Transverse colon (tissue), 4 donors: ENCODE results near the gene CPD. TPM values are rescaled to one million over a fixed set of nuclear protein-coding genes. Genes with fewer than 3 reads are reported as not detected.
"Not testable (repeated sequence)": the region's sequence is repeated elsewhere in the genome, so short reads cannot be mapped to it uniquely, and the experiment has no call there.

Experiments used
- DNase-seq: peaks from one replicate; pipeline ENCODE4 v3.0.0-alpha.2; 2019
- H3K27ac ChIP-seq, 4 donors: fragments of 200-600 bp; sonication (generic); 2 replicates each; pipeline ENCODE4 v1.5.1; 2016 to 2018; ENCODE audit warnings: inconsistent platforms in 4 of 4
- H3K27me3 ChIP-seq: fragments of 200-600 bp; sonication (generic); 2 replicates; pipeline ENCODE4 v1.5.1; 2017; ENCODE audit warnings: inconsistent platforms
- H3K36me3 ChIP-seq, 4 donors: fragments of 200-600 bp; sonication (generic); 2 replicates each; pipeline ENCODE4 v1.5.1; 2017 to 2019; ENCODE audit warnings: inconsistent platforms in 4 of 4
- H3K4me1 ChIP-seq, 4 donors: fragments of 200-600 bp; sonication (generic); 2 replicates each; pipeline ENCODE4 v1.5.1; 2017 to 2020; ENCODE audit warnings: inconsistent platforms in 4 of 4
- H3K4me3 ChIP-seq, 4 donors: fragments of 200-600 bp; sonication (generic); 1 replicate in 1 of 4; 2 replicates in 3 of 4; pipeline versions ENCODE4 v1.5.1 to v1.6.1; 2017 to 2019; ENCODE audit warnings: inconsistent platforms in 4 of 4
- H3K9me3 ChIP-seq, 2 donors: fragments of 200-600 bp; sonication (generic); 2 replicates each; pipeline ENCODE4 v1.5.1; 2017 to 2019; ENCODE audit warnings: inconsistent platforms in 2 of 2
- EP300 ChIP-seq: sonication (generic); formaldehyde crosslinking; IDR thresholded peaks from one replicate; pipeline ENCODE4 v1.6.1; 2017; ENCODE audit warnings: antibody characterized with exemption, low read depth
- POLR2A ChIP-seq: fragments of 450-650 bp; IDR thresholded peaks from one replicate; pipeline ENCODE4 v1.6.1; 2016; ENCODE audit warnings: antibody characterized with exemption, mild to moderate bottlenecking, moderate library complexity
- POLR2AphosphoS5 ChIP-seq, 3 donors: sonication (generic); formaldehyde crosslinking; IDR thresholded peaks; one replicate each; pipeline ENCODE4 v1.6.1; 2016; ENCODE audit warnings: antibody characterized with exemption in 3 of 3
- WGBS, 2 donors: methylation state at CpG; one replicate each; pipeline ENCODE4 v1.1.5; 2018; ENCODE audit warnings: low coverage in 1 of 2; 5-methylcytosine and 5-hydroxymethylcytosine counted together
- in situ Hi-C, 4 donors: fragments of 200-750 bp; cut with MboI; loops; one replicate each; pipeline versions ENCODE4 v1.15.0 to v1.15.1; 2017; ENCODE audit warnings: low sequenced_read_pairs in 3 of 4, low pct_ligation_motif_present in 1 of 4, low pct_unique_long_range_greater_than_20kb in 1 of 4
- intact Hi-C: fragments of 100-400 bp; cut with DNase I; formaldehyde crosslinking; loops from one replicate; pipeline ENCODE4 v1.15.1; 2023; ENCODE audit warnings: low total_unique reads
- total RNA-seq, 4 donors: library from RNA; depleted of rRNA; stranded (reverse); fragments of >200 nt; gene quantifications; one replicate each; pipeline ENCODE4 v1.1.0, GENCODE V29; 2016
- TF ChIP-seq, protein P1 (sequence below), 5 experiments: fragments of 200-600 bp in 3 of 5; fragments of 450-650 bp in 2 of 5; sonication (generic) in 3 of 5; IDR thresholded peaks; 1 replicate in 2 of 5; 2 replicates in 3 of 5; pipeline ENCODE4 v1.5.1; 2016 to 2017; ENCODE audit warnings: antibody characterized with exemption in 5 of 5, inconsistent platforms in 3 of 5, mild to moderate bottlenecking in 2 of 5, moderate library complexity in 1 of 5

Gene CPD
- total RNA-seq, 4 donors from 2014 or later, result 92.0 to 488 (median 105) TPM

GRCh38 chr17:30450125-30451027, 71.6 kb downstream of the CPD start:
- H3K27ac ChIP-seq, result no peak overlapping the region
- H3K27me3 ChIP-seq, result no peaks in the 10 kb centered on the region
- H3K4me1 ChIP-seq, result no peaks in the 10 kb centered on the region
- TF ChIP-seq POLR2A (no peak), POLR2AphosphoS5 (IDR thresholded peaks at IDR 0.05) (no peak), EP300 (no peak)
- TF ChIP-seq, protein P1, sequence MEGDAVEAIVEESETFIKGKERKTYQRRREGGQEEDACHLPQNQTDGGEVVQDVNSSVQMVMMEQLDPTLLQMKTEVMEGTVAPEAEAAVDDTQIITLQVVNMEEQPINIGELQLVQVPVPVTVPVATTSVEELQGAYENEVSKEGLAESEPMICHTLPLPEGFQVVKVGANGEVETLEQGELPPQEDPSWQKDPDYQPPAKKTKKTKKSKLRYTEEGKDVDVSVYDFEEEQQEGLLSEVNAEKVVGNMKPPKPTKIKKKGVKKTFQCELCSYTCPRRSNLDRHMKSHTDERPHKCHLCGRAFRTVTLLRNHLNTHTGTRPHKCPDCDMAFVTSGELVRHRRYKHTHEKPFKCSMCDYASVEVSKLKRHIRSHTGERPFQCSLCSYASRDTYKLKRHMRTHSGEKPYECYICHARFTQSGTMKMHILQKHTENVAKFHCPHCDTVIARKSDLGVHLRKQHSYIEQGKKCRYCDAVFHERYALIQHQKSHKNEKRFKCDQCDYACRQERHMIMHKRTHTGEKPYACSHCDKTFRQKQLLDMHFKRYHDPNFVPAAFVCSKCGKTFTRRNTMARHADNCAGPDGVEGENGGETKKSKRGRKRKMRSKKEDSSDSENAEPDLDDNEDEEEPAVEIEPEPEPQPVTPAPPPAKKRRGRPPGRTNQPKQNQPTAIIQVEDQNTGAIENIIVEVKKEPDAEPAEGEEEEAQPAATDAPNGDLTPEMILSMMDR (IDR thresholded peaks at IDR 0.05), result no peak
- peaks cover 0 to 28% (median 11%) of the 10 kb centered on the region in 4 donors for H3K36me3 ChIP-seq
- H3K4me3 ChIP-seq, result no peak overlapping the region
- H3K9me3 ChIP-seq, result no peaks in the 10 kb centered on the region
- intact Hi-C loops (no loop called here), in situ Hi-C loops (no loop called here)
- whole genome bisulfite sequencing, 2 donors, result 90 to 91% methylated on average over 9 to 12 of the region's 12 CpGs
- DNase-seq, result no peak

GRCh38 chr17:30454635-30455034, 75.9 kb downstream of the CPD start:
- Histone ChIP-seq H3K4me1 (no peaks in the 10 kb centered on the region), H3K9me3 (no peaks in the 10 kb centered on the region), H3K27me3 (no peaks in the 10 kb centered on the region), H3K27ac (no peak overlapping the region), H3K4me3 (no peak overlapping the region), H3K36me3 (peaks cover 0 to 34% (median 14%) of the 10 kb centered on the region in 4 donors)
- WGBS, 2 donors, result 83 to 88% methylated on average over 4 of the region's 4 CpGs
- TF ChIP-seq POLR2AphosphoS5 (IDR thresholded peaks at IDR 0.05) (no peak), EP300 (no peak), POLR2A (no peak)
- TF ChIP-seq, protein P1 (IDR thresholded peaks at IDR 0.05), result no peak
- in situ Hi-C loops (no loop called here), intact Hi-C loops (no loop called here)
- DNase-seq, result no peak

GRCh38 chr17:30458371-30458770, 79.6 kb downstream of the CPD start:
- WGBS, 2 donors, result 89 to 100% methylated on average over 3 to 6 of the region's 6 CpGs

DNA sequence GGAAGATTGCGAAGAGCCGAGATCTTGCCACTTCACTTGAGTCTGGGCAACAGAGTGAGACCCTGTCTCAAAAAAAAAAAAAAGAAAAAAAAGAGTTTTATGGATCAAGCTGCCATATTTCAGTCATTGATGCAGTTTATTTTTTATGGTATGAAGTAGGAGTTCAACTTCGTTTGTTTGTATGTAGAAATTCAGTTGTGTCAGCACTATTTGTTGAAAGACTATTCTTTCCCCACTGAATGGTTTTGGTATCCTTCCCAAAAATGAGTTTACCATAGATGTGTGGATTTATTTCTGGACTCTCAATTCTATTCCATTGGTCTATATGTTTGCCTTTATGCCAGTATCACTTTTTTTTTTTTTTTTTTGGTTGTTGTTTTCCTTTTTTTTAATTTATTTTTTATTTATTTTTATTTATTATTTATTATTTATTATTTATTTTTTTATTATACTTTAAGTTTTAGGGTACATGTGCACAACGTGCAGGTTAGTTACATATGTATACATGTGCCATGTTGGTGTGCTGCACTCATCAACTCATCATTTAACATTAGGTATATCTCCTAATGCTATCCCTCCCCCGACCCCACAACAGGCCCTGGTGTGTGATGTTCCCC, 80.2 kb downstream of the CPD start:
- H3K4me3 ChIP-seq, H3K4me1 ChIP-seq, in situ Hi-C loops, intact Hi-C loops, H3K9me3 ChIP-seq, DNase-seq, H3K27ac ChIP-seq, H3K27me3 ChIP-seq: not testable (repeated sequence)
- H3K36me3 ChIP-seq, result peaks cover 0 to 36% (median 15%) of the 10 kb centered on the region in 4 donors
- 88 to 98% methylated on average over 4 to 5 of the region's 5 CpGs for WGBS, 2 donors

More at GRCh38 chr17:30458371-30458770, 79.6 kb downstream of the CPD start:
- TF ChIP-seq POLR2A, result no peak
- TF ChIP-seq EP300, result no peak
- no peak for TF ChIP-seq POLR2AphosphoS5 (IDR thresholded peaks at IDR 0.05)
- TF ChIP-seq, protein P1 (IDR thresholded peaks at IDR 0.05), result no peak
- no peak for DNase-seq
- Histone ChIP-seq H3K27me3 (no peaks in the 10 kb centered on the region), H3K27ac (no peak overlapping the region), H3K36me3 (peaks cover 0 to 41% (median 17%) of the 10 kb centered on the region in 4 donors), H3K9me3 (no peaks in the 10 kb centered on the region), H3K4me1 (no peaks in the 10 kb centered on the region), H3K4me3 (no peak overlapping the region)
- in situ Hi-C loops, result no loop called here
- intact Hi-C loops, result no loop called here
